ENCODE results near the gene HIVEP3.
"Not testable (repeated sequence)": the region's sequence is repeated elsewhere in the genome, so short reads cannot be mapped to it uniquely, and the experiment has no call there.

The HIVEP3 gene

GRCh38 chr1:41711581-41711980 is 207.1 kb downstream of the HIVEP3 start:
- DNase-seq (ENCODE audit: low spot score) = no peak

DNA sequence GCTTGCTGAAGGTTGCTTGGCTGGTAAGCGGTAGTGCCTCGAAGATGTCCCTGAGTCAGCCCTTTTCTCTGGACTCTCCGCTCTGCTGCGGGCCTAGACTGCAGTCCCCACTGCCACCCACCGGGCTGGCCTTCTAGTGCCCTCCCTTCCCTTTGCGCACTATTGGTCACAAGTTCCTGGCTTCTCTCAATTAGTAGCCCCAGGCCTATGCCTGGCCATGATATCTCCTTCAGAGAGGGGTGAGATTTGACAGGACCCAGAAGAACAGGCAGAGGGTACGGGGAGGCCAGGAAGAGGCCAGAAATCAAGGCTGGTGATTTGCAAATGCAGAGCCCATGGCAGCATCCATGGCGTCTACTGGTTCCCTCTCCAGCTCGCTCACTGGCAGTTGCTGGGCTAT is 207.7 kb downstream of the HIVEP3 start:
- DNase-seq (ENCODE audit: low spot score) = no peak

- no peak for DNase-seq (ENCODE audit: low spot score)
Observed at GRCh38 chr1:41709873-41710272, 208.8 kb downstream of the HIVEP3 start.

- no peak for DNase-seq (ENCODE audit: low spot score)
Observed at GRCh38 chr1:41709331-41709730, 209.4 kb downstream of the HIVEP3 start.

- DNase-seq (ENCODE audit: low spot score) = no peak
Observed at GRCh38 chr1:41708332-41708731, 210.4 kb downstream of the HIVEP3 start.

- no peak for DNase-seq (ENCODE audit: low spot score)
Observed at GRCh38 chr1:41707793-41708192, 210.9 kb downstream of the HIVEP3 start.

DNA sequence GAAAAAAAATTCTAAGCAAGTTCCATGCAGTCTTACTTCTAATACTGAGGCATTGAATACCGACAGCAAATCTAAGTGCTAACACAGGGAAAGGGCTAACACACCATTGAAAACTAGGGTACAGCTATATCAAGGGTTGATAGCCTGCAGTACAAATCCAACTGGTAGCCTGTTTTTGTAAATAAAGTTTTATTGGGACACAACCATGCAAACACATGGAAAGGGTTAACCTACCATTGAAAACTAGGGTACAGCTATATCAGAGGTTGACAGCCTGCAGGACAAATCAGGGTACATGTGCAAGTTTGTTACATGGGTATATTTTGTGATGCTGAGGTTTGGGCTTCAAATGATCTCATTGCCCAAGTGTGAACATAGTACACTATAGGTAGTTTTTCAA is 212.9 kb downstream of the HIVEP3 start:
- DNase-seq (ENCODE audit: low spot score) = no peak

GRCh38 chr1:41704196-41704595 is 214.5 kb downstream of the HIVEP3 start:
- DNase-seq (ENCODE audit: low spot score) = no peak

DNA sequence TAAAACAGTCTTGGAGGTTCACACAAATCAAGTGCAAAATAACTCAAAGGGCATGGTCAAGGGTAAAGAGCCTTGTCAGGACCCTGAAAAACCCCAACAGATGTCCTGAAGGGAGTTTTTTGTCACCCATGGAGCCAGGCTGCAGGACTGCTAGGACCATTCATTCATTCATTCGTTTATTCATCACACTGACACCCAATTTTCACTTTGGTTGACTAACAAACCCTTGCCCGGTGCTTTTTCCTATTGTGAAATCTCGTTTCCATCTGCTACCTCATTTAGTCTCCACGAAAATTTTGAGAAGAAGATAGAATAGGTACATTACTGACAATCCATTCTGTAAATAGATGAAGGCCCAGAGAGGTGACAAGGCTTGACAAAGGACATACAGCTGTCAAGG is 216.0 kb downstream of the HIVEP3 start:
- no peak for DNase-seq (ENCODE audit: low spot score)

GRCh38 chr1:41700986-41701535 is 217.7 kb downstream of the HIVEP3 start:
- DNase-seq (ENCODE audit: low spot score) = no peak

DNA sequence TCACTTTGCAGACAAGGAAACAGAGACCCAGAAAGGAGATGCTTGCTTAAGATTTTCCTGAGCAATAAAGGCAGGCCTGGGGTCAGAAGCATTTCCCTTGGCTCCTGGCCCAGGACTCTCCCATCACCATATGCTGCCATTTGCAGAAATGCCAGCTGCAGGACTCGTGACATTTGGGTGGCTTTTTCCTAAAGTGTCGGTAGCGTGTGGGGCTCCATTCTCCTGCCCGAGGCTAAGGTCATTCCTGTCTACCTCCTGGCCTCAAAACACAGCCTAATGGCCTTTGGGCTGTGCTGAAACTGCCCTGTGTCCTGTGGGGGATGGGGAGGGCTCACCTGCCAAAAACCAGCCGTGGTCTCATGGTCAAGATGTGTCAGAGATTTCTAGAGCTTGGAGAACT is 218.1 kb downstream of the HIVEP3 start:
- no peak for DNase-seq (ENCODE audit: low spot score)

DNA sequence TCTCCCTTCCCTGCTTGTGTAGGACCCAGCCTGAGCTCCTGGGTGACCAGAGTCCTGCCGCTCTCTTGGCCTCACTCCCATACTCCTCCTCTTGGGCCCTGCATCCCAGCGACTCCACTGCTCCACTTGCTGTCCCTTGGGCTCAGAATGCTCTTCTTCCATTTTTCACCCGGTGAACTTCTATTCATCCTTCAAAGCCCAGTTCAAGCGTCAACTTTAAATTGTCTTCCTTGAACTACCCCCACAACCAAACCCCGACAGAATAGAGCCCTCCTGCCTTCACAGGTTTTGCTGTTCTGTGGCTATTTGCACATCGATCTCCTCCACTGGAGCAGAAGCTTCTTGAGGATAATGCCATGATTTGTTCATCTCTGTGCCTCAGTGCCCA is 218.9 kb downstream of the HIVEP3 start:
- DNase-seq (ENCODE audit: low spot score) = no peak

GRCh38 chr1:41698916-41699860 is 219.5 kb downstream of the HIVEP3 start:
- DNase-seq (ENCODE audit: low spot score) = no peak

- DNase-seq (ENCODE audit: low spot score) = no peak
Observed at GRCh38 chr1:41696381-41696780, 222.3 kb downstream of the HIVEP3 start.

- no peak for DNase-seq (ENCODE audit: low spot score)
Observed at GRCh38 chr1:41695118-41695745, 223.5 kb downstream of the HIVEP3 start.

DNA sequence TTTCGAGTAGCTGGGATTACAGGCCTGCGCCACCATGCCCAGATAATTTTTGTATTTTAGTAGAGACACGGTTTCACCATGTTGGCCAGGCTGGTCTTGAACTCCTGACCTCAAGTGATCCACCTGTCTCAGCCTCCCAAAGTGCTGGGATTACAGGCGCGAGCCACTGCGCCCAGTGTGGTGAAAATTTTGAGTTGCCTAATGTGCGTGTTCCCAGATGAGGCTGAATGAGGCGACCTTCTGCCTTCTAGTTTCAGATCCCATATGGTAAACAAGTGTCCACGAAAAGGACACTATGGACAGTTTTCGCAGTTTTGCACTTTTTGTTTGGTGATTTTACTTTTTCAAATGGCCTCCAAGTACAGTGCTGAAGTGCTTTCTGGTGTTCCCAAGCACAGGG is 226.8 kb downstream of the HIVEP3 start:
- DNase-seq (ENCODE audit: low spot score) = not testable (repeated sequence)

GRCh38 chr1:41691424-41691823 is 227.3 kb downstream of the HIVEP3 start:
- DNase-seq (ENCODE audit: low spot score) = no peak

DNA sequence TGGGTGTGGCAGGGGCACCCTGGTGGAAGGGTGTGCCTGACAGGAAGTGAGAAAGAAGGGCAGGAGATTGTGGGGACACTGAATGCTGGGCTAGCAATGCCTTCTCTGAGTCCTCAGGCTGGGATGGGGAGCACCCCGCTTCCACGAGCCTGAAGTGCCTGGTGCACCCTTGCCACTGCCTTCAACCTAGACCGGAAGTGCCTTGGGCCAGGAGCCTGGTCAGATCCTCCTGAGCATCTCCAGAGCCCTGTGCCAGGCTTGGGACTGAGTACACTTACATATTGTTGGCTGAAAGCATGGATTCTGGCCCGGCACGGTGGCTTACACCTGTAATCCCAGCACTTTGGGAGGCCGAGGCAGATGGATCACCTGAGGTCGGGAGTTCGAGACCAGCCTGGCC is 228.4 kb downstream of the HIVEP3 start:
- DNase-seq (ENCODE audit: low spot score) = no peak

DNA sequence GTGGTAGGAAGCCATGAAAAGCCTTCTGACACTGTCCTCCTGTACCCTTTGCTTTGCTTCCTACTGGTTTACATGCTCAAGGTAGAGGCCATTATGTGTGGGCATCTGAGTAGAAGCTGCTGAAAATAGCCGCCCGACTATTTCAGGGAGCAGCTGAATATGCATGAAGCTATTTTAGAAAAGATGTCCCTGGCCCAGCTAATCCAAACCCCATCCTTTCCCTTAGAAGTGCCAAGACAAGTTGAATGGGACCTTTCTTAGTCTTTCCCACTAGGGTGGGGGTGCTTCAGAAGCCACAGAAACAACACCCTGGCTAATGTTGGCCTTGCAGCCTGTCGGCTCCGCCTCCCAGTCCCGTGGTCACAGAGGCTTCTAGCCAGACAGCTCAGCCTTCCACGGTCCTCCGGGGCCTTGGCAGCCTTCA is 229.2 kb downstream of the HIVEP3 start:
- DNase-seq (ENCODE audit: low spot score) = no peak

DNA sequence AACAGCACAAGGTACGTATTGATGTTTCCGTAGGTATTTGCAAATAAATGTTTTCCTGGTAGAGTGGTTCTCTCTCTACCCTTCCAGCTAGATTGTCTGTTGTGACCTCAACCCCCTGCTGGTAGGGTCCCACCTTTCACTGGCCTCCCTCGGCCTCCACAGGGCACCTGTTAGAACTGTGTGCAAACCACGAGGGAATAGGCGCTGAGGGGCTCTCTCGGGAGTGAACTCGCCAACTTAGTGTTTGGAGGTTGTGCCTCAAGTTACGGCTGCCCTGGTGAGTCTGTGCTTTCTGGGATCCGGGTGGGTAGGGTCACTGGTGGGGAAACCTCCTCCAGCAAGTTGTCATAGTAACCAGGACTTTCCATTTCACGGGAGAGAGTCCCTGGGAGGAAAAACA is 229.6 kb downstream of the HIVEP3 start:
- DNase-seq (ENCODE audit: low spot score) = no peak

- no peak for DNase-seq (ENCODE audit: low spot score)
Observed at GRCh38 chr1:41687007-41687406, 231.7 kb downstream of the HIVEP3 start.

GRCh38 chr1:41683681-41684500 is 234.8 kb downstream of the HIVEP3 start:
- no peak for DNase-seq (ENCODE audit: low spot score)
